ENCODE data around the gene XPO6.

XPO6 gene

DNA sequence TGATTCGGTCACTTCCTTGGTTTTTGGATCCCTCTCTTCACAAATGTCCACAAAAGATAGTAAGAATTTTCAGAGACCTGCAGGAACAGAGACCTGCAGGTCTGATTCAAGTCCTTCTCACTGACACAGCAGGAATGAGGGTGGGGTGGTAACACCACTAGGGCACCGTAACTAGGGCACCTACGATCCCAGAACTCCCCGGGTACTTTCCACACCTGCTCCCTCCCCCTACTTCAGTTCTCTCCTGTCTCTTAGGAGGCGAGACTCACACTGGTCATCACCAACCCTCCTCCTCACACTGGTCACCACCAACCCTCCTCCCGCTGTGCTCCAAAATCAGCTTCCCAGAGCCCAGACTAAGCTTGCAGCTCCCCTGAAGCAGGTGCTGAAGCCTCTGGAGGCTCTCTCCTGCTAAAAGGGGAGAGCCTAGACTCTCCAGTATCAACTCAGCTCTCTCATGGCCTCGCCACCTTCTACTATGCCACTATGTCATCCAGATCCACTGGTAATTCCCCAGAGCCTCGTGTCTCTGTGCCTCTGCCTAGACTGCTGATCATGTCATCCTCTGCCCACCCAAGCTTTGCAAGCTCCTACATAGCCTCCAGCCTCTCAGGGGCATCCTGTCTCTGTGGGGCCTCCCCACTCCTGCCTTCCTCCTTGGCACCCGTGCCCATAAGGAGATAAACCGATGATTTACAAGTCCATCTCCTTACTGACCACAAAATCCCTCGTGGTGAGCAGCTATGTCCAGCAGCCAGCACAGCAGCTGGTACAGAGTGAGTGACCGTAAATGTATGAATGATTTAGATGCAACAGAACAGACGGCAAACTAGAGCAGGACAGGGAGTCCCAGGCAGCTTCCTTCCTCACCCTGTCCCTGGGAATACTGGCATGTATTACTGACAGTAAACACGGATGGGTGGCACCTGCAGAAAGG lies 84.8 kb downstream of the XPO6 start:
- DNase-seq (ENCODE audit: low read depth): no peak
- H3K4me3 ChIP-seq (ENCODE audit: low read depth, low read length): no peak overlapping the region
- TF ChIP-seq MYC (IDR thresholded peaks at IDR 0.05; ENCODE audit: low read depth, low read length): no peak
- TF ChIP-seq POLR2A (IDR thresholded peaks at IDR 0.05; ENCODE audit: extremely low read depth, insufficient read length): no peak
- TF ChIP-seq, protein P1, sequence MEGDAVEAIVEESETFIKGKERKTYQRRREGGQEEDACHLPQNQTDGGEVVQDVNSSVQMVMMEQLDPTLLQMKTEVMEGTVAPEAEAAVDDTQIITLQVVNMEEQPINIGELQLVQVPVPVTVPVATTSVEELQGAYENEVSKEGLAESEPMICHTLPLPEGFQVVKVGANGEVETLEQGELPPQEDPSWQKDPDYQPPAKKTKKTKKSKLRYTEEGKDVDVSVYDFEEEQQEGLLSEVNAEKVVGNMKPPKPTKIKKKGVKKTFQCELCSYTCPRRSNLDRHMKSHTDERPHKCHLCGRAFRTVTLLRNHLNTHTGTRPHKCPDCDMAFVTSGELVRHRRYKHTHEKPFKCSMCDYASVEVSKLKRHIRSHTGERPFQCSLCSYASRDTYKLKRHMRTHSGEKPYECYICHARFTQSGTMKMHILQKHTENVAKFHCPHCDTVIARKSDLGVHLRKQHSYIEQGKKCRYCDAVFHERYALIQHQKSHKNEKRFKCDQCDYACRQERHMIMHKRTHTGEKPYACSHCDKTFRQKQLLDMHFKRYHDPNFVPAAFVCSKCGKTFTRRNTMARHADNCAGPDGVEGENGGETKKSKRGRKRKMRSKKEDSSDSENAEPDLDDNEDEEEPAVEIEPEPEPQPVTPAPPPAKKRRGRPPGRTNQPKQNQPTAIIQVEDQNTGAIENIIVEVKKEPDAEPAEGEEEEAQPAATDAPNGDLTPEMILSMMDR (IDR thresholded peaks at IDR 0.05; ENCODE audit: low read depth, low read length): no peak
- TF ChIP-seq, protein P2, sequence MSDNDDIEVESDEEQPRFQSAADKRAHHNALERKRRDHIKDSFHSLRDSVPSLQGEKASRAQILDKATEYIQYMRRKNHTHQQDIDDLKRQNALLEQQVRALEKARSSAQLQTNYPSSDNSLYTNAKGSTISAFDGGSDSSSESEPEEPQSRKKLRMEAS (IDR thresholded peaks at IDR 0.05; ENCODE audit: low read depth, low read length): no peak

DNA sequence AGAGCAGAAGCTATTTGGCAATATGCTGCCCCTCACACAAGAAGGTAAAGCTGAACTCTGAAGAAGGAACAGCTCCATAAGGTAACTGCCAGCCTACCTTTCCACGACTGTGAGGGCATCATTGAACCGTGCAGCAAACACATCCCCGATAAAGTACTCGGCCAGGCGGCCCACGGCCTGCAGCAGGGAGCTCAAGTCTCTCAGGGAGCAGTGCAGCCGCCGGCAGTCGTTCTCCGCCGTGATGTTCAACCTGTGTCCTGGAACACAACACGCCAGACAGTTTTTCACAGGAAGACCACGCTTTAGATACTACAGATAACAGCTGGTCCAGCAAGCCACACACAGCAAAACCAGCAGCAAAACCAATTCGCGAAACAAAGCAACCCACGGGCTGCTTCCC lies 86.2 kb downstream of the XPO6 start:
- TF ChIP-seq MYC (IDR thresholded peaks at IDR 0.05; ENCODE audit: low read depth, low read length) (no peak), POLR2A (IDR thresholded peaks at IDR 0.05; ENCODE audit: extremely low read depth, insufficient read length) (no peak)
- TF ChIP-seq, protein P1 (IDR thresholded peaks at IDR 0.05; ENCODE audit: low read depth, low read length): no peak
- TF ChIP-seq, protein P2 (IDR thresholded peaks at IDR 0.05; ENCODE audit: low read depth, low read length): no peak
- no peak overlapping the region for H3K4me3 ChIP-seq (ENCODE audit: low read depth, low read length)
- DNase-seq (ENCODE audit: low read depth): no peak

DNA sequence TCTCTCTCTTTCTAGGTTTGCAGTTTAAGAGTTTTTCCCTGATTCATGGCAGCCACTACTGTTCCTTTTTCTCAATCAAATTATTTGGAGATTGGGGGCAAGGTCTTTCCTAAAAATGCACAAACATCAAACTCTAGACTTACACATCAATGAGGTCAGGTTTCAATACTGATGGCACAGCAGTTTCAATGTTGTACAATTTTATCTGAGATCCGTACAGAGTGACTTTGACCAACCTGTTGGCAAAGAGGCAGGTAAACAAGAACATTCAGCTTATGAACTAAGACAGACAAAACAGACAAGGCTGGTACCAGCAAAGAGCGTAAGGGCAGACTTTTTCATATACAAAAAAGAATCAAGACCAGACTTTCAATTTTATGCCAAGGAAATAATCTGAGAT lies 90.2 kb downstream of the XPO6 start:
- no peak for TF ChIP-seq MYC (IDR thresholded peaks at IDR 0.05; ENCODE audit: low read depth, low read length)
- TF ChIP-seq, protein P2 (IDR thresholded peaks at IDR 0.05; ENCODE audit: low read depth, low read length): no peak
- TF ChIP-seq, protein P1 (IDR thresholded peaks at IDR 0.05; ENCODE audit: low read depth, low read length): no peak
- no peak for TF ChIP-seq POLR2A (IDR thresholded peaks at IDR 0.05; ENCODE audit: extremely low read depth, insufficient read length)
- no peak overlapping the region for H3K4me3 ChIP-seq (ENCODE audit: low read depth, low read length)
- no peak for DNase-seq (ENCODE audit: low read depth)

DNA sequence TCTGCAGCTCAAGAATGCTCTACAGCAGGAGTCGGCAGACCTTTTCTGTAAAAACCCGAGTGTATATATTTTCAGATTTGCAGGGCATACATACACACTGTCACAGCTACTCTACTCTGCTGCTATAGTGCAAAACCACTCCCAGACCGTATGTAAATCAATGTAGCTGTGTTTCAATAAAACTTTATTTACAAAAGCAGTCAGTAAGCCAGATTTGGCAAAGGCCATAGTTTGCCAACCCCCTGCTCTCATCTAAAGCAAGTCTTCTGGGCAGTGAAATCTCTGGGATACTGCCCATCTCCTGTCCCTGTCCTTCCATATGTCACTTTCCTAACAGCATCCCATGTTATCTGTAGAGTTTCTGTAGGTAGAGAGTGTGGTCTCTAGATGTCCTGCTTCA lies 91.0 kb downstream of the XPO6 start:
- TF ChIP-seq, protein P1 (IDR thresholded peaks at IDR 0.05; ENCODE audit: low read depth, low read length): no peak
- no peak for TF ChIP-seq POLR2A (IDR thresholded peaks at IDR 0.05; ENCODE audit: extremely low read depth, insufficient read length)
- no peak for TF ChIP-seq MYC (IDR thresholded peaks at IDR 0.05; ENCODE audit: low read depth, low read length)
- TF ChIP-seq, protein P2 (IDR thresholded peaks at IDR 0.05; ENCODE audit: low read depth, low read length): no peak
- no peak overlapping the region for H3K4me3 ChIP-seq (ENCODE audit: low read depth, low read length)
- no peak for DNase-seq (ENCODE audit: low read depth)

DNA sequence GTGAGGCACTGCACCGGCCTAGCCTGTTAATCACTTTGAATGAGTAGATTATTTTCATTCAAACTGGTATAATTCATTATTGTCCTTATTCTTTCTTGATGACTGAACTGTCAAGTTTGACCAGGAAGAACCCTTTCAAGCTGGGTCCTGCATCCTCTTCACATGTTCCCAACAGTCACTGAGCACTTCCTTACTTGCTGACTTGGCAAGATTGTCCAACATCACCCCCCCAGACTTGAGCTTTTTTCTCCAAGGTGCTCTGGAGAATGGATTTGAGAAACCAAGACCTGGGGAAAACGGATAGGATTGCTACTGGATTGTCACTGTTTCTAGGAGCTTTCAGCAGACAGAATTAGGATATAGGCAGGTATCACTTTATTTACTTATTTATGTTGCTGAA lies 93.1 kb downstream of the XPO6 start:
- no peak for DNase-seq (ENCODE audit: low read depth)
- TF ChIP-seq MYC (IDR thresholded peaks at IDR 0.05; ENCODE audit: low read depth, low read length) (no peak), POLR2A (IDR thresholded peaks at IDR 0.05; ENCODE audit: extremely low read depth, insufficient read length) (no peak)
- TF ChIP-seq, protein P2 (IDR thresholded peaks at IDR 0.05; ENCODE audit: low read depth, low read length): no peak
- TF ChIP-seq, protein P1 (IDR thresholded peaks at IDR 0.05; ENCODE audit: low read depth, low read length): no peak
- no peak overlapping the region for H3K4me3 ChIP-seq (ENCODE audit: low read depth, low read length)
